HEK293T (cell line): ENCODE data around the gene ARID1B.

Experiments used
- BHLHE40 ChIP-seq: fragments of 450-650 bp; IDR thresholded peaks from 2 replicates; pipeline ENCODE4 v1.6.1; 2016; ENCODE audit warnings: mild to moderate bottlenecking, moderate library complexity, borderline replicate concordance
- ELF4 ChIP-seq: fragments of 450-650 bp; IDR thresholded peaks from 2 replicates; pipeline ENCODE4 v1.6.1; 2017; ENCODE audit warnings: antibody characterized with exemption
- FOXA1 ChIP-seq: fragments of 450-650 bp; IDR thresholded peaks from 2 replicates; pipeline ENCODE4 v1.6.1; 2016; ENCODE audit warnings: mild to moderate bottlenecking
- FOXK2 ChIP-seq: fragments of 450-650 bp; IDR thresholded peaks from 2 replicates; pipeline ENCODE4 v1.6.1; 2016; ENCODE audit warnings: mild to moderate bottlenecking
- FOXM1 ChIP-seq: fragments of 450-650 bp; IDR thresholded peaks from 2 replicates; pipeline ENCODE4 v1.6.1; 2017; ENCODE audit warnings: mild to moderate bottlenecking, borderline replicate concordance
- HDGF ChIP-seq: fragments of 450-650 bp; IDR thresholded peaks from 2 replicates; pipeline ENCODE4 v1.6.1; 2017; ENCODE audit warnings: antibody characterized with exemption, borderline replicate concordance
- PKNOX1 ChIP-seq: fragments of 450-650 bp; IDR thresholded peaks from 2 replicates; pipeline ENCODE4 v1.6.1; 2016
- SP1 ChIP-seq: fragments of 450-650 bp; IDR thresholded peaks from 2 replicates; pipeline ENCODE4 v1.6.1; 2017
- SUZ12 ChIP-seq: fragments of 450-650 bp; IDR thresholded peaks from 2 replicates; pipeline ENCODE4 v1.6.1; 2016; ENCODE audit warnings: mild to moderate bottlenecking
- TARDBP ChIP-seq: fragments of 450-650 bp; IDR thresholded peaks from 2 replicates; pipeline ENCODE4 v1.6.1; 2016
- ZNF384 ChIP-seq: fragments of 450-650 bp; IDR thresholded peaks from 2 replicates; pipeline ENCODE4 v1.6.1; 2016

GRCh38 chr6:157227202-157228166 lies 450.3 kb downstream of the ARID1B start:
- TF ChIP-seq ZNF384 = no peak
- TF ChIP-seq FOXA1 = no peak
- no peak for TF ChIP-seq HDGF
- no peak for TF ChIP-seq TARDBP
- TF ChIP-seq BHLHE40 = no peak
- no peak for TF ChIP-seq ELF4
- no peak for TF ChIP-seq FOXM1
- TF ChIP-seq FOXK2 = no peak
- no peak for TF ChIP-seq SUZ12
- no peak for TF ChIP-seq PKNOX1
- no peak for TF ChIP-seq SP1
